ENCODE data around the gene INSYN1.

INSYN1 gene

DNA sequence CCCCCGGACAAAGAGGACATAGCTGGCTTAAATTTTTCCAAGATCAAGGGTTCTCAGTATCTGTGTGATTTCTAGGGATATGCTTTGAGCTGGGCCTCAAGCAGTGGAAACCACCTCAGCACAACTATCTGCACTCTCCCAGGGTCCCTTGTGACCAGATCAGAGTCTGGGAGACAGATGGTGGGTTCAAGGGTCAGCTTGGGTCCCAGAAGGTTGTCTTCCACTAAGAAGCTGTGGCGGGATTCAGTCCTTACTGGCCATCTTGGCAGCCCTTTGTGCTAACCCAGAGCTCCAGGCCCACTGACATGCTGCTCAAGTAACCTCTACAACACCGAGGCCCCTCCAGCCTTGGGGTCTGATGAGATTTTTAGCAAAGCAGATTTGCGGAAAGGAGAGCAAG lies 2.7 kb downstream of the INSYN1 start:
- H3K27ac ChIP-seq (ENCODE audit: low read depth, low read length), result no peak overlapping the region
- H3K4me2 ChIP-seq (ENCODE audit: low read length), result no peak overlapping the region

DNA sequence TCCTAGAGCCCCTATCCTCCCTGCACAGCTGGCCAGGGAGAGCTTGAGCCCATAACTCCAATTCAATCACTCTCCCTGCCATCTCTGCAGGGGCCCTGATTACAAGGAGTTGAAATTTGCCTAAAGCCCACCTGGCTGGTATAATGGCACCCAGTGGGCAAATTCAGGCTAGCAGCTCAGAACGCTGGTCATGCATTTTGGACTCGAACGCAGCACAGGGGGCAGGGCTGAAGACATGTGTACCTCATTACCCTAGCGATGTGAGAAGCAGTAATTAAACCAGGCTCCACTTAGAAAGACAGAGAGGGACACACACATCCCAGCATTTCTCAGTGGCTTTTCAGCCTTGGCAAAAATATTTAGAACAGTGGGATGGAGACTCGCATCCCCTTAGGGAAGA lies 3.2 kb downstream of the INSYN1 start:
- Histone ChIP-seq H3K27me3 (ENCODE audit: control insufficient read depth, low read length) (no peaks in the 10 kb centered on the region), H3K9me2 (replicated peaks; ENCODE audit: control insufficient read depth, low read length) (no peaks in the 10 kb centered on the region), H3K79me2 (ENCODE audit: control insufficient read depth, low read length) (no peaks in the 10 kb centered on the region), H3K36me3 (ENCODE audit: control insufficient read depth, low read length) (no peaks in the 10 kb centered on the region), H3F3A (ENCODE audit: control insufficient read depth, insufficient read depth) (no peaks in the 10 kb centered on the region), H3K27ac (ENCODE audit: low read depth, low read length) (no peak overlapping the region), H3K4me2 (ENCODE audit: low read length) (no peak overlapping the region), H3K4me1 (ENCODE audit: control insufficient read depth, low read length) (no peaks in the 10 kb centered on the region), H3K4me3 (ENCODE audit: low read length) (no peak overlapping the region), H4K20me1 (ENCODE audit: control insufficient read depth, insufficient read depth, low read depth, low read length) (no peaks in the 10 kb centered on the region), H3K9me3 (ENCODE audit: control insufficient read depth, insufficient read depth, low read length) (no peaks in the 10 kb centered on the region)
- TF ChIP-seq, protein P1, sequence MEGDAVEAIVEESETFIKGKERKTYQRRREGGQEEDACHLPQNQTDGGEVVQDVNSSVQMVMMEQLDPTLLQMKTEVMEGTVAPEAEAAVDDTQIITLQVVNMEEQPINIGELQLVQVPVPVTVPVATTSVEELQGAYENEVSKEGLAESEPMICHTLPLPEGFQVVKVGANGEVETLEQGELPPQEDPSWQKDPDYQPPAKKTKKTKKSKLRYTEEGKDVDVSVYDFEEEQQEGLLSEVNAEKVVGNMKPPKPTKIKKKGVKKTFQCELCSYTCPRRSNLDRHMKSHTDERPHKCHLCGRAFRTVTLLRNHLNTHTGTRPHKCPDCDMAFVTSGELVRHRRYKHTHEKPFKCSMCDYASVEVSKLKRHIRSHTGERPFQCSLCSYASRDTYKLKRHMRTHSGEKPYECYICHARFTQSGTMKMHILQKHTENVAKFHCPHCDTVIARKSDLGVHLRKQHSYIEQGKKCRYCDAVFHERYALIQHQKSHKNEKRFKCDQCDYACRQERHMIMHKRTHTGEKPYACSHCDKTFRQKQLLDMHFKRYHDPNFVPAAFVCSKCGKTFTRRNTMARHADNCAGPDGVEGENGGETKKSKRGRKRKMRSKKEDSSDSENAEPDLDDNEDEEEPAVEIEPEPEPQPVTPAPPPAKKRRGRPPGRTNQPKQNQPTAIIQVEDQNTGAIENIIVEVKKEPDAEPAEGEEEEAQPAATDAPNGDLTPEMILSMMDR (IDR thresholded peaks at IDR 0.05; ENCODE audit: low read depth, low read length, poor library complexity, severe bottlenecking), result no peak
- no peak for TF ChIP-seq EZH2phosphoT487 (IDR thresholded peaks at IDR 0.05; ENCODE audit: borderline replicate concordance, low read length)

More for the DNA sequence above, 2.7 kb downstream of the INSYN1 start:
- H3K4me1 ChIP-seq (ENCODE audit: control insufficient read depth, low read length), result no peaks in the 10 kb centered on the region
- no peaks in the 10 kb centered on the region for H3K79me2 ChIP-seq (ENCODE audit: control insufficient read depth, low read length)
- H3K4me3 ChIP-seq (ENCODE audit: low read length), result no peak overlapping the region
- TF ChIP-seq, protein P1 (IDR thresholded peaks at IDR 0.05; ENCODE audit: low read depth, low read length, poor library complexity, severe bottlenecking), result no peak
- no peak for TF ChIP-seq EZH2phosphoT487 (IDR thresholded peaks at IDR 0.05; ENCODE audit: borderline replicate concordance, low read length)
- no peaks in the 10 kb centered on the region for H3F3A ChIP-seq (ENCODE audit: control insufficient read depth, insufficient read depth)
- no peaks in the 10 kb centered on the region for H3K27me3 ChIP-seq (ENCODE audit: control insufficient read depth, low read length)
- H3K36me3 ChIP-seq (ENCODE audit: control insufficient read depth, low read length), result no peaks in the 10 kb centered on the region
- H3K9me3 ChIP-seq (ENCODE audit: control insufficient read depth, insufficient read depth, low read length), result no peaks in the 10 kb centered on the region
- no peaks in the 10 kb centered on the region for H4K20me1 ChIP-seq (ENCODE audit: control insufficient read depth, insufficient read depth, low read depth, low read length)
- H3K9me2 ChIP-seq (replicated peaks; ENCODE audit: control insufficient read depth, low read length), result no peaks in the 10 kb centered on the region

DNA sequence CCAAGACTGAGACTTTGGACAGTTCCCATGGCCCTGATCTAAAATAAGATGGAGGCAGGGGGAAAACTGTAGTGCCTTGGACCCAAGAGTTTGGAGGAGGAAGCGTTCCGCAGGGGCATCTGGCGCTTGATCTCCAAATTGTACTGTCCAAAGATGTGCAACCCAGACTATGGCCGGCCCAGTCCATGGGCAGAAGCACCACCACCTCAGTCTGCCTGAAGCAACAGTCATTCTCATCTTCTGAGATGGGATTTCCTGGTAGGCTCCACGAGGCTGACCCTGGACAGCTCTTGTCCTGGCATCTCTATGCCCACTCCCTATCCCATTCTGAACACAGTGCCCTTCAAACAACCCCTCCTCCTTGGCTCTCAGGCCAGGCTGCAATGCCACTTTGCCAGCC lies 3.6 kb downstream of the INSYN1 start:
- Histone ChIP-seq H3F3A (ENCODE audit: control insufficient read depth, insufficient read depth) (no peaks in the 10 kb centered on the region), H3K27ac (ENCODE audit: low read depth, low read length) (no peak overlapping the region), H3K79me2 (ENCODE audit: control insufficient read depth, low read length) (no peaks in the 10 kb centered on the region), H3K27me3 (ENCODE audit: control insufficient read depth, low read length) (no peaks in the 10 kb centered on the region), H3K9me2 (replicated peaks; ENCODE audit: control insufficient read depth, low read length) (no peaks in the 10 kb centered on the region), H3K4me1 (ENCODE audit: control insufficient read depth, low read length) (no peaks in the 10 kb centered on the region), H4K20me1 (ENCODE audit: control insufficient read depth, insufficient read depth, low read depth, low read length) (no peaks in the 10 kb centered on the region), H3K4me3 (ENCODE audit: low read length) (no peak overlapping the region), H3K4me2 (ENCODE audit: low read length) (no peak overlapping the region), H3K36me3 (ENCODE audit: control insufficient read depth, low read length) (no peaks in the 10 kb centered on the region), H3K9me3 (ENCODE audit: control insufficient read depth, insufficient read depth, low read length) (no peaks in the 10 kb centered on the region)
- TF ChIP-seq EZH2phosphoT487 (IDR thresholded peaks at IDR 0.05; ENCODE audit: borderline replicate concordance, low read length), result no peak
- TF ChIP-seq, protein P1 (IDR thresholded peaks at IDR 0.05; ENCODE audit: low read depth, low read length, poor library complexity, severe bottlenecking), result no peak

DNA sequence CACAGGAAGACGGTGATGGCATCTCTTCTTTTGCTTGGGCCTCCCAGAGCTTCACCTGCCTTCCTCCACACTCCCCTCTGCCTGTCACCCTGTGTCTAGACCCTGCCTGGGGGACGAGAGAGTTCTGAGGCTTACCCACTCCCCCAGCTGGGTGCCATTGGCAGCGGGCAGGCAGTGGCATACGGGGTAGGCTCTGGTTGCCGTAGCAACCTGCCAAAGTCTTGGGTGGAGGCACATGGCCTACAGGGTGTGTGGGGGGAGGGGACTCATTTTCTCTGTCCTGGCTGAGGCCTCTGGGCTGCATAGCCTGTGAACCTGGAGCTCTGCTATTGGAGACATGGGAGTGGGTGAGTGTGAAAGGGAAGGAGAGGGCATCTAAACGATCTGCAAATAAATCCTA lies 4.4 kb downstream of the INSYN1 start:
- H3K79me2 ChIP-seq (ENCODE audit: control insufficient read depth, low read length), result no peaks in the 10 kb centered on the region
- H3K27me3 ChIP-seq (ENCODE audit: control insufficient read depth, low read length), result no peaks in the 10 kb centered on the region
- H3K27ac ChIP-seq (ENCODE audit: low read depth, low read length), result no peak overlapping the region
- TF ChIP-seq, protein P1 (IDR thresholded peaks at IDR 0.05; ENCODE audit: low read depth, low read length, poor library complexity, severe bottlenecking), result no peak
- no peak for TF ChIP-seq EZH2phosphoT487 (IDR thresholded peaks at IDR 0.05; ENCODE audit: borderline replicate concordance, low read length)
- H3K4me1 ChIP-seq (ENCODE audit: control insufficient read depth, low read length), result no peaks in the 10 kb centered on the region
- H3K4me3 ChIP-seq (ENCODE audit: low read length), result no peak overlapping the region
- no peaks in the 10 kb centered on the region for H3K9me2 ChIP-seq (replicated peaks; ENCODE audit: control insufficient read depth, low read length)
- H3K4me2 ChIP-seq (ENCODE audit: low read length), result no peak overlapping the region
- H3K36me3 ChIP-seq (ENCODE audit: control insufficient read depth, low read length), result no peaks in the 10 kb centered on the region
- H3K9me3 ChIP-seq (ENCODE audit: control insufficient read depth, insufficient read depth, low read length), result no peaks in the 10 kb centered on the region
- no peaks in the 10 kb centered on the region for H3F3A ChIP-seq (ENCODE audit: control insufficient read depth, insufficient read depth)
- no peaks in the 10 kb centered on the region for H4K20me1 ChIP-seq (ENCODE audit: control insufficient read depth, insufficient read depth, low read depth, low read length)
